RWPE1 (cell line): ENCODE results near the gene SCYGR4.

Experiments used
- CTCF ChIA-PET: fragments of 350-600 bp; sonication (Branson Sonifier 250); formaldehyde crosslinking; extraction: SDS; loops from one replicate; lab custom pipeline; 2021; lab: Yijun Ruan, JAX
- POLR2A ChIA-PET: fragments of 400-600 bp; formaldehyde crosslinking; extraction: SDS; loops from one replicate; lab custom pipeline; 2020; ENCODE audit warnings: antibody characterized with exemption; ENCODE audit not compliant: low non-redundant PET; lab: Yijun Ruan, JAX
- DNase-seq: peaks from one replicate; pipeline ENCODE4 v3.0.0; 2012; ENCODE audit warnings: low spot score
- H3K27ac ChIP-seq: fragments of 450-650 bp; 2 replicates; pipeline ENCODE4 v1.5.1; 2017
- TF ChIP-seq, protein P1 (sequence below): fragments of 450-650 bp; conservative IDR thresholded peaks from 2 replicates; pipeline ENCODE4 v1.5.1; 2017; ENCODE audit warnings: low read depth, mild to moderate bottlenecking

SCYGR4 gene

GRCh38 chr2:227578642-227579041, 38.7 kb upstream of the SCYGR4 start:
- TF ChIP-seq, protein P1, sequence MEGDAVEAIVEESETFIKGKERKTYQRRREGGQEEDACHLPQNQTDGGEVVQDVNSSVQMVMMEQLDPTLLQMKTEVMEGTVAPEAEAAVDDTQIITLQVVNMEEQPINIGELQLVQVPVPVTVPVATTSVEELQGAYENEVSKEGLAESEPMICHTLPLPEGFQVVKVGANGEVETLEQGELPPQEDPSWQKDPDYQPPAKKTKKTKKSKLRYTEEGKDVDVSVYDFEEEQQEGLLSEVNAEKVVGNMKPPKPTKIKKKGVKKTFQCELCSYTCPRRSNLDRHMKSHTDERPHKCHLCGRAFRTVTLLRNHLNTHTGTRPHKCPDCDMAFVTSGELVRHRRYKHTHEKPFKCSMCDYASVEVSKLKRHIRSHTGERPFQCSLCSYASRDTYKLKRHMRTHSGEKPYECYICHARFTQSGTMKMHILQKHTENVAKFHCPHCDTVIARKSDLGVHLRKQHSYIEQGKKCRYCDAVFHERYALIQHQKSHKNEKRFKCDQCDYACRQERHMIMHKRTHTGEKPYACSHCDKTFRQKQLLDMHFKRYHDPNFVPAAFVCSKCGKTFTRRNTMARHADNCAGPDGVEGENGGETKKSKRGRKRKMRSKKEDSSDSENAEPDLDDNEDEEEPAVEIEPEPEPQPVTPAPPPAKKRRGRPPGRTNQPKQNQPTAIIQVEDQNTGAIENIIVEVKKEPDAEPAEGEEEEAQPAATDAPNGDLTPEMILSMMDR, result no peak
- H3K27ac ChIP-seq, result no peak overlapping the region
- ChIA-PET POLR2A (no interaction called here), CTCF (interaction anchor here (0.5 kb wide), 1 partner anchor 598 kb away, joined by 4 read pairs; no protein-coding TSS in a partner anchor)
- DNase-seq, result no peak

DNA sequence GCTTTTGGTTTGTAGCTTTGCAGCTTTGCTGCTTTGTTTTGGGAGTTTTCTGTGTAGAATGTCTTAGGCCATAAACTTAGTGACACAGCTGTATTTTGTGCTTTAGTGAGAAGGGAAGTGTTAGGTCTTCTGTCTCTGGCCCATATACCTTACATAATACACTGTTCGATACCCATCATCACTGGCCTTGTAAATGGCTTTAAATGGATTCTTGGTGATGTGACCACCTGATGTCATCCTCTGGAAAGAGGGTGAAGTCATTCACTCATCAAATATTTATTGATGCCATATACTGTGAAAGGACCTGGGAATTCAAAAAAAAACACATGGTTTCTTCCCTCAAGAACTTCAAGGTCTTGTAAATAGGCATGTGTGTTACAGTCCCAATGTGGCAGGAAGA, 37.5 kb upstream of the SCYGR4 start:
- TF ChIP-seq, protein P1, result no peak
- H3K27ac ChIP-seq, result no peak overlapping the region
- no peak for DNase-seq
- ChIA-PET POLR2A (no interaction called here), CTCF (no interaction called here)

- no peak for DNase-seq
- POLR2A ChIA-PET, result no interaction called here
- H3K27ac ChIP-seq, result no peak overlapping the region
- TF ChIP-seq, protein P1, result no peak
- CTCF ChIA-PET, result no interaction called here
Observed at GRCh38 chr2:227582369-227582768, 34.9 kb upstream of the SCYGR4 start.

GRCh38 chr2:227592694-227593387, 24.5 kb upstream of the SCYGR4 start:
- POLR2A ChIA-PET, result no interaction called here
- CTCF ChIA-PET, result no interaction called here
- TF ChIP-seq, protein P1, result no peak
- H3K27ac ChIP-seq, result no peak overlapping the region
- DNase-seq, result no peak

DNA sequence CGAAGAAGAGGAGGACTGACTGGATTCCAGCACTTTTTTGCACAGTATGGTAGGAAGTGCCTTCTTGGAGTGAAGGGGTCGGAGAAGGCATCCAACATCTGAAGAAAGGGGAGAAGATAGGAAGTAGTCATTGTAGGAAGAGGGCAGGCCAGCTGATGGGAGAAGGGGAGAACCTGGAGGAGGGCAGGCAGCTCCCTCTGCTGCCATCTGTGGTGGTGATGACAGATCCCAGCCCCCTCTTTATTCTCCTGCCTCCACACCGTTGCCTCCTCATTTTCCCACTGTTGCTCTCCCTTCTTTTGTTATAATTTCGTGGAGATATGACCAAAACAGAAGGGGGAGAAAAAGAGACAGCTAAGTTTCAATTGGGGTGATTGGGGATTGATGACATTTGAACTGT, 21.5 kb upstream of the SCYGR4 start:
- H3K27ac ChIP-seq, result no peak overlapping the region
- DNase-seq, result no peak
- TF ChIP-seq, protein P1, result no peak
- CTCF ChIA-PET, result no interaction called here
- POLR2A ChIA-PET, result interaction anchor here (0.5 kb wide), 1 partner anchor 123 kb away, joined by 3 read pairs; no protein-coding TSS in a partner anchor

GRCh38 chr2:227597036-227597435, 20.3 kb upstream of the SCYGR4 start:
- ChIA-PET CTCF (interaction anchor here (0.6 kb wide), 1 partner anchor 220 kb away, joined by 4 read pairs; no protein-coding TSS in a partner anchor), POLR2A (no interaction called here)
- H3K27ac ChIP-seq, result no peak overlapping the region
- TF ChIP-seq, protein P1, result no peak
- DNase-seq, result no peak
